HEK293 (cell line): Measurements from ENCODE around the gene DPEP3.
A peak's percentile ranks its signal among the peaks of the same experiment; 100 is the strongest.

Experiments
- GLIS1 ChIP-seq: fragments of 450-650 bp; formaldehyde crosslinking; IDR thresholded peaks from 2 replicates; pipeline ENCODE4 v1.5.1; 2016; ENCODE audit warnings: missing biosample characterization, missing genetic modification characterization
- GLIS2 ChIP-seq: fragments of 450-650 bp; formaldehyde crosslinking; IDR thresholded peaks from 2 replicates; pipeline ENCODE4 v1.5.1; 2016; ENCODE audit warnings: missing biosample characterization, missing genetic modification characterization
- IKZF3 ChIP-seq: fragments of 450-650 bp; IDR thresholded peaks from 2 replicates; pipeline ENCODE4 v1.5.0; 2018; ENCODE audit warnings: missing biosample characterization, mild to moderate bottlenecking, missing genetic modification characterization, moderate library complexity
- KLF1 ChIP-seq: fragments of 450-650 bp; formaldehyde crosslinking; IDR thresholded peaks from 2 replicates; pipeline ENCODE4 v1.5.1; 2016; ENCODE audit warnings: missing biosample characterization, missing genetic modification characterization
- KLF17 ChIP-seq: fragments of 450-650 bp; formaldehyde crosslinking; IDR thresholded peaks from 2 replicates; pipeline ENCODE4 v1.5.1; 2016; ENCODE audit warnings: missing biosample characterization, missing genetic modification characterization
- MEIS1 ChIP-seq: sonication (generic); formaldehyde crosslinking; IDR thresholded peaks from 2 replicates; pipeline ENCODE4 v1.8.1; 2022; ENCODE audit warnings: missing genetic modification reagents, mild to moderate bottlenecking, borderline replicate concordance
- PATZ1 ChIP-seq: fragments of 450-650 bp; formaldehyde crosslinking; IDR thresholded peaks from 2 replicates; pipeline ENCODE4 v1.5.1; 2016; ENCODE audit warnings: missing biosample characterization, missing genetic modification characterization
- REPIN1 ChIP-seq: fragments of 450-650 bp; formaldehyde crosslinking; IDR thresholded peaks from 2 replicates; pipeline ENCODE4 v1.5.1; 2017; ENCODE audit warnings: missing biosample characterization, missing genetic modification characterization, low read depth
- SETDB1 ChIP-seq: IDR thresholded peaks from one replicate; pipeline ENCODE4 v1.6.1; 2017; ENCODE audit warnings: mild to moderate bottlenecking, low read length, moderate library complexity, mixed read lengths; ENCODE audit not compliant: insufficient read length
- SP2 ChIP-seq: fragments of 450-650 bp; formaldehyde crosslinking; IDR thresholded peaks from 2 replicates; pipeline ENCODE4 v1.5.1; 2016; ENCODE audit warnings: missing biosample characterization, missing genetic modification characterization
- SP3 ChIP-seq: fragments of 450-650 bp; formaldehyde crosslinking; IDR thresholded peaks from 2 replicates; pipeline ENCODE4 v1.5.1; 2016; ENCODE audit warnings: missing biosample characterization, missing genetic modification characterization
- SP7 ChIP-seq: fragments of 450-650 bp; formaldehyde crosslinking; IDR thresholded peaks from 2 replicates; pipeline ENCODE4 v1.5.1; 2016; ENCODE audit warnings: missing biosample characterization, missing genetic modification characterization
- ZBTB17 ChIP-seq: fragments of 450-650 bp; formaldehyde crosslinking; IDR thresholded peaks from 2 replicates; pipeline ENCODE4 v1.5.1; 2016; ENCODE audit warnings: missing biosample characterization, missing genetic modification characterization
- ZBTB20 ChIP-seq: fragments of 450-650 bp; formaldehyde crosslinking; IDR thresholded peaks from 2 replicates; pipeline ENCODE4 v1.5.1; 2016; ENCODE audit warnings: missing biosample characterization, missing genetic modification characterization
- ZBTB6 ChIP-seq: fragments of 450-650 bp; formaldehyde crosslinking; IDR thresholded peaks from 2 replicates; pipeline ENCODE4 v1.5.1; 2017; ENCODE audit warnings: missing biosample characterization, missing genetic modification characterization
- ZBTB8A ChIP-seq: fragments of 450-650 bp; formaldehyde crosslinking; IDR thresholded peaks from 2 replicates; pipeline ENCODE4 v1.5.1; 2016; ENCODE audit warnings: missing biosample characterization, missing genetic modification characterization
- ZFHX2 ChIP-seq: fragments of 450-650 bp; formaldehyde crosslinking; conservative IDR thresholded peaks from 2 replicates; pipeline ENCODE4 v1.5.1; 2016; ENCODE audit warnings: missing biosample characterization, missing genetic modification characterization
- ZNF169 ChIP-seq: fragments of 450-650 bp; formaldehyde crosslinking; IDR thresholded peaks from 2 replicates; pipeline ENCODE4 v1.5.1; 2016; ENCODE audit warnings: missing biosample characterization, missing genetic modification characterization
- ZNF335 ChIP-seq: fragments of 450-650 bp; formaldehyde crosslinking; conservative IDR thresholded peaks from 2 replicates; pipeline ENCODE4 v1.5.1; 2016; ENCODE audit warnings: missing biosample characterization, missing genetic modification characterization
- ZNF394 ChIP-seq: fragments of 450-650 bp; formaldehyde crosslinking; IDR thresholded peaks from 2 replicates; pipeline ENCODE4 v1.5.1; 2016; ENCODE audit warnings: missing biosample characterization, missing genetic modification characterization, mild to moderate bottlenecking, moderate library complexity, borderline replicate concordance
- ZNF404 ChIP-seq: fragments of 450-650 bp; formaldehyde crosslinking; IDR thresholded peaks from 2 replicates; pipeline ENCODE4 v1.5.1; 2017; ENCODE audit warnings: missing biosample characterization, missing genetic modification characterization
- ZNF561 ChIP-seq: fragments of 450-650 bp; IDR thresholded peaks from 2 replicates; pipeline ENCODE4 v1.5.1; 2018; ENCODE audit warnings: missing biosample characterization, missing genetic modification characterization, borderline replicate concordance
- ZNF629 ChIP-seq: fragments of 450-650 bp; formaldehyde crosslinking; IDR thresholded peaks from 2 replicates; pipeline ENCODE4 v1.5.1; 2017; ENCODE audit warnings: missing biosample characterization, missing genetic modification characterization
- ZNF654 ChIP-seq: fragments of 450-650 bp; formaldehyde crosslinking; IDR thresholded peaks from 2 replicates; pipeline ENCODE4 v1.5.1; 2016; ENCODE audit warnings: low read depth, missing biosample characterization, missing genetic modification characterization
- ZNF785 ChIP-seq: fragments of 450-650 bp; formaldehyde crosslinking; IDR thresholded peaks from 2 replicates; pipeline ENCODE4 v1.5.1; 2016; ENCODE audit warnings: missing biosample characterization, missing genetic modification characterization
- ZNF843 ChIP-seq: fragments of 450-650 bp; formaldehyde crosslinking; IDR thresholded peaks from 2 replicates; pipeline ENCODE4 v1.5.1; 2016; ENCODE audit warnings: missing biosample characterization, missing genetic modification characterization
- ZXDB ChIP-seq: fragments of 450-650 bp; formaldehyde crosslinking; IDR thresholded peaks from 2 replicates; pipeline ENCODE4 v1.5.1; 2016; ENCODE audit warnings: missing biosample characterization, missing genetic modification characterization
- TF ChIP-seq, protein P1 (sequence below): fragments of 450-650 bp; formaldehyde crosslinking; optimal IDR thresholded peaks from 2 replicates; pipeline ENCODE3; 2016; ENCODE audit warnings: missing biosample characterization, mild to moderate bottlenecking, missing genetic modification characterization
- TF ChIP-seq, protein P2 (sequence below): fragments of 450-650 bp; formaldehyde crosslinking; IDR thresholded peaks from 2 replicates; pipeline ENCODE4 v1.5.1; 2016; ENCODE audit warnings: missing biosample characterization, missing genetic modification characterization, low read depth
- TF ChIP-seq, protein P3 (sequence below): fragments of 450-650 bp; formaldehyde crosslinking; IDR thresholded peaks from 2 replicates; pipeline ENCODE4 v1.5.1; 2016; ENCODE audit warnings: missing biosample characterization, missing genetic modification characterization

Gene DPEP3

GRCh38 chr16:67993207-67994039 lies 13.1 kb upstream of the DPEP3 start (continued):
- TF ChIP-seq ZBTB17 (tag by site-specific recombination) (0 out of 2 replicates have a peak, but pooled peaks have one; percentile 32), SP7 (tag by site-specific recombination) (peak; percentile 63), ZBTB20 (tag by site-specific recombination) (peak; percentile 15; the same call in 1 of the 2 replicates), KLF17 (tag by site-specific recombination) (peak; percentile 40; the same call in 1 of the 2 replicates), SP2 (tag by site-specific recombination) (peak; percentile 65), ZBTB8A (tag by site-specific recombination) (peak; percentile 92), SP3 (tag by site-specific recombination) (peak; percentile 54), KLF1 (peak; percentile 90), PATZ1 (tag by site-specific recombination) (peak; percentile 61), SETDB1 (no peak), REPIN1 (tag by site-specific recombination) (no peak), ZNF394 (tag by site-specific recombination) (no peak), ZNF629 (tag by site-specific recombination) (0 out of 2 replicates have a peak, but pooled peaks have one; percentile 27), ZXDB (peak; percentile 67; the same call in 1 of the 2 replicates), ZBTB6 (0 out of 2 replicates have a peak, but pooled peaks have one; percentile 38), IKZF3 (tag by site-specific recombination) (no peak), ZNF561 (tag by site-specific recombination) (0 out of 2 replicates have a peak, but pooled peaks have one; percentile 37), GLIS2 (tag by site-specific recombination) (peak; percentile 87), ZNF404 (tag by site-specific recombination) (peak; percentile 19; the same call in 1 of the 2 replicates), ZNF335 (tag by site-specific recombination) (peak; percentile 55), ZNF169 (no peak), ZNF843 (tag by site-specific recombination) (0 out of 2 replicates have a peak, but pooled peaks have one; percentile 52), ZFHX2 (tag by site-specific recombination) (peak; percentile 54), ZNF654 (tag by site-specific recombination) (peak; percentile 30; the same call in 1 of the 2 replicates), GLIS1 (tag by site-specific recombination) (peak; percentile 89), ZNF785 (0 out of 2 replicates have a peak, but pooled peaks have one; percentile 13), MEIS1 (CRISPR knock-in tag) (no peak)
- TF ChIP-seq, protein P1, sequence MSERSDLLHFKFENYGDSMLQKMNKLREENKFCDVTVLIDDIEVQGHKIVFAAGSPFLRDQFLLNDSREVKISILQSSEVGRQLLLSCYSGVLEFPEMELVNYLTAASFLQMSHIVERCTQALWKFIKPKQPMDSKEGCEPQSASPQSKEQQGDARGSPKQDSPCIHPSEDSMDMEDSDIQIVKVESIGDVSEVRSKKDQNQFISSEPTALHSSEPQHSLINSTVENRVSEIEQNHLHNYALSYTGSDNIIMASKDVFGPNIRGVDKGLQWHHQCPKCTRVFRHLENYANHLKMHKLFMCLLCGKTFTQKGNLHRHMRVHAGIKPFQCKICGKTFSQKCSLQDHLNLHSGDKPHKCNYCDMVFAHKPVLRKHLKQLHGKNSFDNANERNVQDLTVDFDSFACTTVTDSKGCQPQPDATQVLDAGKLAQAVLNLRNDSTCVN (tag by site-specific recombination): peak; percentile 55
- TF ChIP-seq, protein P2, sequence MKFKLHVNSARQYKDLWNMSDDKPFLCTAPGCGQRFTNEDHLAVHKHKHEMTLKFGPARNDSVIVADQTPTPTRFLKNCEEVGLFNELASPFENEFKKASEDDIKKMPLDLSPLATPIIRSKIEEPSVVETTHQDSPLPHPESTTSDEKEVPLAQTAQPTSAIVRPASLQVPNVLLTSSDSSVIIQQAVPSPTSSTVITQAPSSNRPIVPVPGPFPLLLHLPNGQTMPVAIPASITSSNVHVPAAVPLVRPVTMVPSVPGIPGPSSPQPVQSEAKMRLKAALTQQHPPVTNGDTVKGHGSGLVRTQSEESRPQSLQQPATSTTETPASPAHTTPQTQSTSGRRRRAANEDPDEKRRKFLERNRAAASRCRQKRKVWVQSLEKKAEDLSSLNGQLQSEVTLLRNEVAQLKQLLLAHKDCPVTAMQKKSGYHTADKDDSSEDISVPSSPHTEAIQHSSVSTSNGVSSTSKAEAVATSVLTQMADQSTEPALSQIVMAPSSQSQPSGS (tag by site-specific recombination): no peak
- TF ChIP-seq, protein P3, sequence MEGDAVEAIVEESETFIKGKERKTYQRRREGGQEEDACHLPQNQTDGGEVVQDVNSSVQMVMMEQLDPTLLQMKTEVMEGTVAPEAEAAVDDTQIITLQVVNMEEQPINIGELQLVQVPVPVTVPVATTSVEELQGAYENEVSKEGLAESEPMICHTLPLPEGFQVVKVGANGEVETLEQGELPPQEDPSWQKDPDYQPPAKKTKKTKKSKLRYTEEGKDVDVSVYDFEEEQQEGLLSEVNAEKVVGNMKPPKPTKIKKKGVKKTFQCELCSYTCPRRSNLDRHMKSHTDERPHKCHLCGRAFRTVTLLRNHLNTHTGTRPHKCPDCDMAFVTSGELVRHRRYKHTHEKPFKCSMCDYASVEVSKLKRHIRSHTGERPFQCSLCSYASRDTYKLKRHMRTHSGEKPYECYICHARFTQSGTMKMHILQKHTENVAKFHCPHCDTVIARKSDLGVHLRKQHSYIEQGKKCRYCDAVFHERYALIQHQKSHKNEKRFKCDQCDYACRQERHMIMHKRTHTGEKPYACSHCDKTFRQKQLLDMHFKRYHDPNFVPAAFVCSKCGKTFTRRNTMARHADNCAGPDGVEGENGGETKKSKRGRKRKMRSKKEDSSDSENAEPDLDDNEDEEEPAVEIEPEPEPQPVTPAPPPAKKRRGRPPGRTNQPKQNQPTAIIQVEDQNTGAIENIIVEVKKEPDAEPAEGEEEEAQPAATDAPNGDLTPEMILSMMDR (tag by site-specific recombination): peak; percentile 99
